PC-9 (cell line): ENCODE data around the gene TRIP10.

Experiments used
- EZH2 ChIP-seq: fragments of 200-600 bp; sonication (generic); IDR thresholded peaks from 2 replicates; pipeline ENCODE4 v1.8.0; 2017; ENCODE audit warnings: antibody characterized with exemption, low read depth
- TF ChIP-seq, protein P1 (sequence below): fragments of 200-600 bp; sonication (generic); conservative IDR thresholded peaks from 2 replicates; pipeline ENCODE4 v1.6.1; 2017; ENCODE audit warnings: mixed run types, antibody characterized with exemption, mild to moderate bottlenecking, moderate library complexity

DNA sequence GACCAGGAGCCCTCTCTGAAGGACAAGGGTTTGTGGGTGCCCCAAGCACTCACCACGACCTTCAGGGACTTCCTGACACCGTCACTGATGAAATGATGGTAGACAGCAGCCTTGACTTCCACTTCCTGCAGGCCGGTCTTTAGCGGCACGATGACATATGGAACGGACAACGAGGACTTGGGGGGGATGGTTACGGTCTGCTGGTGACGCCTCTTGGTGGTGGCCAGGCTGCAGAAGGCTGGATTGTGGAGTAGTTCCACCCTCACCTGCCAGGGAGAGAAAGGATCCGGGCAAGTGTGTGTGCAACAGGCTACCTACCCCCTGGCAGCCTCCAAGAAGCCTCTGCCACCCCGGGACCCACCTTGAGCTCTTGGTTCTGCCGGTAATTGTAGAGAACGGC lies 42.2 kb upstream of the TRIP10 start:
- TF ChIP-seq, protein P1, sequence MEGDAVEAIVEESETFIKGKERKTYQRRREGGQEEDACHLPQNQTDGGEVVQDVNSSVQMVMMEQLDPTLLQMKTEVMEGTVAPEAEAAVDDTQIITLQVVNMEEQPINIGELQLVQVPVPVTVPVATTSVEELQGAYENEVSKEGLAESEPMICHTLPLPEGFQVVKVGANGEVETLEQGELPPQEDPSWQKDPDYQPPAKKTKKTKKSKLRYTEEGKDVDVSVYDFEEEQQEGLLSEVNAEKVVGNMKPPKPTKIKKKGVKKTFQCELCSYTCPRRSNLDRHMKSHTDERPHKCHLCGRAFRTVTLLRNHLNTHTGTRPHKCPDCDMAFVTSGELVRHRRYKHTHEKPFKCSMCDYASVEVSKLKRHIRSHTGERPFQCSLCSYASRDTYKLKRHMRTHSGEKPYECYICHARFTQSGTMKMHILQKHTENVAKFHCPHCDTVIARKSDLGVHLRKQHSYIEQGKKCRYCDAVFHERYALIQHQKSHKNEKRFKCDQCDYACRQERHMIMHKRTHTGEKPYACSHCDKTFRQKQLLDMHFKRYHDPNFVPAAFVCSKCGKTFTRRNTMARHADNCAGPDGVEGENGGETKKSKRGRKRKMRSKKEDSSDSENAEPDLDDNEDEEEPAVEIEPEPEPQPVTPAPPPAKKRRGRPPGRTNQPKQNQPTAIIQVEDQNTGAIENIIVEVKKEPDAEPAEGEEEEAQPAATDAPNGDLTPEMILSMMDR: no peak
- TF ChIP-seq EZH2: no peak
